Glutamatergic neuron (in vitro differentiated cells): ENCODE measurements around the gene ADD2. TPM values are rescaled to one million over a fixed set of nuclear protein-coding genes. Genes with fewer than 3 reads are reported as not detected.

Experiments
- DNase-seq: peaks from one replicate; pipeline ENCODE4 v3.0.0; 2022
- H3K27ac Mint-ChIP-seq: one replicate; pipeline ENCODE4 v1.8.0; 2020; ENCODE audit warnings: mild to moderate bottlenecking, mixed read lengths, inconsistent platforms; ENCODE audit not compliant: unreplicated experiment
- H3K27me3 Mint-ChIP-seq: one replicate; pipeline ENCODE4 v1.8.0; 2020; ENCODE audit warnings: mild to moderate bottlenecking, moderate library complexity, mixed read lengths, inconsistent platforms; ENCODE audit not compliant: unreplicated experiment
- H3K36me3 Mint-ChIP-seq: one replicate; pipeline ENCODE4 v1.8.0; 2020; ENCODE audit warnings: mild to moderate bottlenecking, mixed read lengths, inconsistent platforms; ENCODE audit not compliant: unreplicated experiment
- H3K4me1 Mint-ChIP-seq: one replicate; pipeline ENCODE4 v1.8.0; 2020; ENCODE audit warnings: mild to moderate bottlenecking, low read depth, mixed read lengths, inconsistent platforms; ENCODE audit not compliant: unreplicated experiment
- H3K4me3 Mint-ChIP-seq: one replicate; pipeline ENCODE4 v1.8.0; 2020; ENCODE audit warnings: mild to moderate bottlenecking, mixed read lengths, inconsistent platforms; ENCODE audit not compliant: unreplicated experiment
- H3K9me3 Mint-ChIP-seq: one replicate; pipeline ENCODE4 v1.8.0; 2020; ENCODE audit warnings: mild to moderate bottlenecking, moderate library complexity, mixed read lengths, inconsistent platforms; ENCODE audit not compliant: unreplicated experiment
- total RNA-seq: library from RNA; stranded (reverse); fragmentation: NEBNext Ultra II Directional; extraction: Animal tissue kit (Norgen Biotek cat#: 25700); gene quantifications from one replicate; pipeline ENCODE4 v1.2.1, GENCODE V29; 2021; ENCODE audit not compliant: unreplicated experiment
- TF ChIP-seq, protein P1 (sequence below): fragments of 200-600 bp; sonication (generic); IDR thresholded peaks from one replicate; pipeline ENCODE4 v1.5.0; 2021; ENCODE audit not compliant: partially characterized antibody, unreplicated experiment

ADD2 gene
- total RNA-seq, 1 donor from 2014 or later: 373 TPM

DNA sequence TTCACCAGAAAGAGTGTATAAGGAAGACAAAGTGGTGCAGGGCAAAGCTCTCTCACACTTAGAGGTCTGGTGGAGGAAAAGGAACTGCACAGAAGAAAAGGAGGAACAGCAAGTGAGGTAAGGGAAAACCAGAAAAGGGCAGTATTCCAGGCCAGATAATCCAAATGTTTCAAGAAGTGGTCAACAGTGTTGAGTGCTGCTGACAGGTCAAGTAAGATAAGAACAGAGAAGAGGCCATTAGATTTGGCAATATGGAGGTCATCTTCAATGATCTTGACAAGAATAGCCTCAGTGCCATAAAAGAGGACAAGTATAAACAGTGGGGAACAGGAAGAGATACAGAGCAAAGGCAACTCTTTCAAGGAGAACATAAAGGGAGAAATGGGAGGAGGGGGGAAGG, 15.0 kb downstream of the ADD2 start:
- Mint-ChIP-seq H3K9me3 (no peaks in the 10 kb centered on the region), H3K36me3 (peaks cover 5% of the 10 kb centered on the region), H3K27me3 (peaks cover 3% of the 10 kb centered on the region), H3K27ac (no peak overlapping the region), H3K4me1 (peaks cover 51% of the 10 kb centered on the region), H3K4me3 (no peak overlapping the region)
- TF ChIP-seq, protein P1, sequence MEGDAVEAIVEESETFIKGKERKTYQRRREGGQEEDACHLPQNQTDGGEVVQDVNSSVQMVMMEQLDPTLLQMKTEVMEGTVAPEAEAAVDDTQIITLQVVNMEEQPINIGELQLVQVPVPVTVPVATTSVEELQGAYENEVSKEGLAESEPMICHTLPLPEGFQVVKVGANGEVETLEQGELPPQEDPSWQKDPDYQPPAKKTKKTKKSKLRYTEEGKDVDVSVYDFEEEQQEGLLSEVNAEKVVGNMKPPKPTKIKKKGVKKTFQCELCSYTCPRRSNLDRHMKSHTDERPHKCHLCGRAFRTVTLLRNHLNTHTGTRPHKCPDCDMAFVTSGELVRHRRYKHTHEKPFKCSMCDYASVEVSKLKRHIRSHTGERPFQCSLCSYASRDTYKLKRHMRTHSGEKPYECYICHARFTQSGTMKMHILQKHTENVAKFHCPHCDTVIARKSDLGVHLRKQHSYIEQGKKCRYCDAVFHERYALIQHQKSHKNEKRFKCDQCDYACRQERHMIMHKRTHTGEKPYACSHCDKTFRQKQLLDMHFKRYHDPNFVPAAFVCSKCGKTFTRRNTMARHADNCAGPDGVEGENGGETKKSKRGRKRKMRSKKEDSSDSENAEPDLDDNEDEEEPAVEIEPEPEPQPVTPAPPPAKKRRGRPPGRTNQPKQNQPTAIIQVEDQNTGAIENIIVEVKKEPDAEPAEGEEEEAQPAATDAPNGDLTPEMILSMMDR: no peak
- DNase-seq: no peak

DNA sequence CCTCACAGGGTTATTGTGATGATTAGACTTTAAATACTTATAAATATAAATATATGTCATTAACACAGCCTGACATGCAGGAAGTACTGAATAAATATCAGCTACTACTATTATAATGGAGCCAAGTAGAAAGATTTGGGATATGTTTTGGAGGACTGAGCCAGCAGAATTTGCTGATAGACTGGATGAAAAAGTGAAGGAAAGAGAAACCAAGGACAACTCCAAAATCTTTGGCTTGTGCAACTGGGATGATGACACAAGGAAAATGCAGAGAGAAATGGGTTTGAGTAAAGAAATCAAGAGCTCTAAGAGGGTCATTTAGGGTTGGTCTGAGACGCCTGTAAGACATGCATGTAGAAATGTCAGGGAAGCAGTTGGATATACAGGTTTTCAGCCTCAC, 15.6 kb downstream of the ADD2 start:
- Mint-ChIP-seq H3K9me3 (peaks cover 2% of the 10 kb centered on the region), H3K27ac (no peak overlapping the region), H3K4me1 (peaks cover 51% of the 10 kb centered on the region), H3K27me3 (peaks cover 5% of the 10 kb centered on the region), H3K4me3 (no peak overlapping the region), H3K36me3 (peaks cover 8% of the 10 kb centered on the region)
- DNase-seq: no peak
- TF ChIP-seq, protein P1: no peak

DNA sequence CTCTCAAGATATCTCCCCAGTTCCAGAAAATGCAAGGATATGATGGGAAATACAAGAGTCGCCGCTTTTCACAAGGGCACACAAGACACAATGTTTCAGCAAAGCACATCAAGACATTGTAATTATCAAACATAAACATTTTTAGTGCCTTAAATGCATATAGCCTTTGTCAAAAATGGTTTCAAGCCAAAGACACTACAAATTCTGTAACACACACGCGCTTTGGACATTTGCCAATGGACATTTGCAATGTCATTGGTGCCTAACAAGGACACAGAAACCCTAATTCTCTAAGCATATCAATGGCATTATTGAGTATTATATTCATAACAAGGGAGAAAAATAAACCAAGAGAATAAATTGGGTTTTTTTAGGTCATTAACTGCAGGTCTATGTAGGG, 16.1 kb downstream of the ADD2 start:
- Mint-ChIP-seq H3K9me3 (peaks cover 4% of the 10 kb centered on the region), H3K4me3 (no peak overlapping the region), H3K27ac (no peak overlapping the region), H3K36me3 (peaks cover 10% of the 10 kb centered on the region), H3K4me1 (peaks cover 50% of the 10 kb centered on the region), H3K27me3 (peaks cover 7% of the 10 kb centered on the region)
- TF ChIP-seq, protein P1: no peak
- no peak for DNase-seq

DNA sequence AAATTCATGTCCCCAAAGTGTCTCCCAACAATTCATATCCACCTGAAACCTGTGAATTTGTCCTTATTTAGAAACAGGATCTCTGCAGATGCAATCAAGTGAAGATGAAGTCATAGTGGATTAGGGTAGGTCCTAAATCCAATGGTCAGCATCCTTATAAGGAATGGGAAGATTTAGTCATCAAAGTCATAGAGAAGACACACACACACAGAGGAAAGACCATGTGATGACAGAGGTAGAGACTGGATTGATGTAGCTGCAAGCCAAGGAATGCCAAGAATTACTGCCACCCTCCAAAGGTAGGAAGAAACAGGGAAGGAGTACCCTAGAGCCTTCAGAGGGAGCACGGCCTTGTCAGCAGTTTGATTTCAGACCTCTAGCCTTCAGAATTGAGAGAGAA, 17.7 kb downstream of the ADD2 start:
- no peak for DNase-seq
- Mint-ChIP-seq H3K27me3 (peaks cover 4% of the 10 kb centered on the region), H3K9me3 (peaks cover 4% of the 10 kb centered on the region), H3K4me3 (peak overlapping the region; percentile 8), H3K36me3 (peaks cover 6% of the 10 kb centered on the region), H3K27ac (peak overlapping the region; percentile 7), H3K4me1 (peaks cover 57% of the 10 kb centered on the region)
- TF ChIP-seq, protein P1: no peak

DNA sequence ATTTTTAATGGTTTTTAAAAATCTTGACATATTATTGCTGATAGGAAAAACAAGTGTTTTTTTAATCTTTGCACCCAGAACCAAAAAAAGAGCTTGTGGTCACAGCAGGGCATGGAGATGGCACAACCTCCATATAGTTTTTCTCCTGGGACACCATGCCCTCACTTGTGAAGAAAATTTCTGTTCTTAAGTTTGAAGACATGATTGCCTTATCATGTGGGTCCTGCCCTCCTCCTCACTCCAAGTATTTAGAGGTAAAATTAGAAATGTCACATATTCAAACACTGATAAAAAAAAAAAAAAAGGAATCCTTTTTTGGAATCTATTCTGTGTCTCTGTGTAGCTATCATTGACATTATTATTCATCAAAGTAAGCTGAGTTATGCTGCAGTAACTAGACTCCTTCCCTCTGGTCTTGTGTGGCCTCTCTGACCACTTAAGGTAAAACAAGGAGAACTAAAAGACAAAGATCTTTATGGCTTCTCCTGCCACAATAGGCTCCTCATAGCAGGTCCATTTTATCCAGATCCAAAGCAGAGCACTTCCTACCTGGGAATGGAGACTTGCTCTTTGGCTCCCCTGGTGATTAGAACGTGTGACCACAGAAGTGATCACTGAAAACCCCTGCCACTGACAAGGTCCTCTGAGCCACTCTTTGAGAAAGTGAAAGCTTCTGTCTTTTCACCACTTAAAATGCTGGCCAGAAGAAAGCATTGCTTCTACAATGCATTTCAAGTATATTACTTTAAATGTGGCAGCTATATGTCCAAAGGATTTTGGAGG, 19.8 kb downstream of the ADD2 start:
- Mint-ChIP-seq H3K27ac (peak overlapping the region; percentile 57), H3K36me3 (peaks cover 10% of the 10 kb centered on the region), H3K4me3 (peak overlapping the region; percentile 49), H3K9me3 (peaks cover 4% of the 10 kb centered on the region), H3K27me3 (peaks cover 4% of the 10 kb centered on the region), H3K4me1 (peaks cover 70% of the 10 kb centered on the region)
- no peak for DNase-seq
- TF ChIP-seq, protein P1: no peak
